ENCODE data around the gene HEPHL1.
"Not testable (repeated sequence)": the region's sequence is repeated elsewhere in the genome, so short reads cannot be mapped to it uniquely, and the experiment has no call there.

HEPHL1 gene

DNA sequence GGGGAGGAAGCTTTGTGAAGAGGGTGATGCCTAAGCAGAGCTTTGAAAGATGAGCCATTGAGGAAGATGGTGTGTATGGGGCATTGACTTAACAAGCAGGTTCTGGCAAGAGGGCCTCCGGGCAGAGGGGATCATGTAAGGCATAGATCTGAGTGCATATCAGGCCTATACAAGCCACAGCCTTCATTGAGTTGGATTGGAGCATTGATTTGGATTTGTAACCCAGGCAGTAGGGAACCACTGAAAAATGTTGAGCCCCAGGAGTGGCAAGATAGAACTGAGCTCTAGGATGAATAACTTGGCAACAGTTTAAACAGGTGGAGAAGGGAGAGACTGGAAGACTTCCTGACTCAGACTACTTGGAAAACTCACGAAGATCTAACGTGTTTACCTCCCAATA, 128.9 kb downstream of the HEPHL1 start:
- DNase-seq (ENCODE audit: low read depth, low spot score): no peak
- H3K4me3 ChIP-seq (ENCODE audit: low read depth, low read length): no peak overlapping the region
- in situ Hi-C loops (cut with HindIII; ENCODE audit: low sequenced_read_pairs): no loop called here
- TF ChIP-seq, protein P1, sequence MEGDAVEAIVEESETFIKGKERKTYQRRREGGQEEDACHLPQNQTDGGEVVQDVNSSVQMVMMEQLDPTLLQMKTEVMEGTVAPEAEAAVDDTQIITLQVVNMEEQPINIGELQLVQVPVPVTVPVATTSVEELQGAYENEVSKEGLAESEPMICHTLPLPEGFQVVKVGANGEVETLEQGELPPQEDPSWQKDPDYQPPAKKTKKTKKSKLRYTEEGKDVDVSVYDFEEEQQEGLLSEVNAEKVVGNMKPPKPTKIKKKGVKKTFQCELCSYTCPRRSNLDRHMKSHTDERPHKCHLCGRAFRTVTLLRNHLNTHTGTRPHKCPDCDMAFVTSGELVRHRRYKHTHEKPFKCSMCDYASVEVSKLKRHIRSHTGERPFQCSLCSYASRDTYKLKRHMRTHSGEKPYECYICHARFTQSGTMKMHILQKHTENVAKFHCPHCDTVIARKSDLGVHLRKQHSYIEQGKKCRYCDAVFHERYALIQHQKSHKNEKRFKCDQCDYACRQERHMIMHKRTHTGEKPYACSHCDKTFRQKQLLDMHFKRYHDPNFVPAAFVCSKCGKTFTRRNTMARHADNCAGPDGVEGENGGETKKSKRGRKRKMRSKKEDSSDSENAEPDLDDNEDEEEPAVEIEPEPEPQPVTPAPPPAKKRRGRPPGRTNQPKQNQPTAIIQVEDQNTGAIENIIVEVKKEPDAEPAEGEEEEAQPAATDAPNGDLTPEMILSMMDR (IDR thresholded peaks at IDR 0.05; ENCODE audit: low read depth, low read length): no peak

DNA sequence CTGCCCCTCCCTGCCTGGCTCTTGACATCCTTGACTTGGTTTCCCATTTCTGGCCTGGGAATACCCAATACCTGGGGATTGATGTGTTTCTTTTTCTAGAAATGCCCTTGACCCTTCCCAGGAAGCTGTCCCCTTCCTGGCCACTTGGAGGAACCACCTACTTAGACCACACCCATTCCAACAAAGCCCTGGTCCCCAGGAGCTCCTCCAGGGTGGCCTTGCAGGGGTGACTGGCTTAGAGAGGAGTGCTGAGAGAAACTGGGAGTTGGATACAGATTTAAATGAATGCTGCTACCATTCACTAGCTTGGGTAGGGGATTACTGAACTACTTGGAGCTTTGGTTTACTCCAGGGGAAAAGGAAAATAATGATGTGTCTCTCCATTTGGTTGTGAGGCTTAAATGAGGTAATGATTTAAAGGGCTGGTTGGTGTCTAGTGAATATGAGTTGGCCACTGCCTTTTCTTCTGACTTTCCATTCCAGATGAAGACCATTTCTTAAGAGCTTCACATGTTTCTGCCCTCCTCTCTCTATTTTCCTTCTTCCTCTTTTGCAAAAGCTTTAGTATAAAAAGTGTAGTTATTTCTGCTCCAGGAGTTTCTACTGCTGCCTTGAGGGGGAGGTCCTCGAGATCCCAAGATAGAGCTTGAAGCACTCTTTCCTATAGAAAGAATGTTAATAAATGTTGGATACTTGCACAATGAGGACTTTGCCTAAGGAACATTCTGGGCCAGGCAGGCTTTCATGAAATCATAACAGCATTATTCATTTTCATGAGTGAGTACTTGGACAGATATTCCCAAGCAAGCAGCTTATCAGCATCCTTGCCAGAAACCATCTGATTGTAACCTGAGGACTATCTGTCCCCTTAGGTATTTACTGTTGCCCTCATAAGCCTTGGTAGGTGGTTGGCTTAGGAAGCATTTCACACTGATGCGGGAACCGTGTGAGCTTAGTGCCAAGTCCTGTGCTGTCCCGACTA, 129.8 kb downstream of the HEPHL1 start:
- DNase-seq (ENCODE audit: low read depth, low spot score): no peak
- in situ Hi-C loops (cut with HindIII; ENCODE audit: low sequenced_read_pairs): no loop called here
- H3K4me3 ChIP-seq (ENCODE audit: low read depth, low read length): no peak overlapping the region
- TF ChIP-seq, protein P1 (IDR thresholded peaks at IDR 0.05; ENCODE audit: low read depth, low read length): no peak

DNA sequence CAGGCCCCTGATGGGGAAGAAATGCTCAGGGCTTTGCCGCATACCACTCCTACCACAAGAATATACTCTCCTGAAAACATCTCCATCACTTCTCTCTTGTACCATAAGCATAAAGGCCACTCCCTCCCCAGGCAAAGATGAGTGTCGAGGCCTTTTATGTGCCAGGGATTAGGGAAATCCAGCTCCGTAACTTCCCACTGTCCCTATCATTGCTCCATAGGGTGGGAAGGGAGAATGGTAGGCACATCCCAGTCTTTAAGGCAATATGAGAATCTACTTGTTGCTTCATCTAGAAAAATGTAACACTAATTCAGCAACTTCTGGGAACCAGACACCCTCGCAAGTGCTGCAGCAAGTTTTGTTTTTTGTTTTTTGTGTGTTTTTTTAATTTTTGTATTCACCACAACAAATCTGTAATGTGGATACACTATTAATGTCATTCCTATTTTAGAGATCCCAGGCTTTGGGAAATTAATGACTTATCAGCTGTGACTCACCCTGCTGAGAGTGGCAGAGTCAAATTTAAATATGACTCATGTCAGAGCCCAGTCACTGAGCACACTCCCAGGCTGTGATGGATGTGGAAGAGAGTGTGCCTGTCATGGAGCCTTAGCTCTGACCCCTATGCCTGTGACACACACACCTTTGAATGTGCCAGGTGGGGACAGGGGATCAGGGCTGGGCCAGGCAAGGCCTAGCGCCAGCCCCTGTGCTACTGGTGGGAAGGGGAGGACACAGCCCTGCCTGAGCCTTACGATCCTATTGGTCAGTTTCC, 130.9 kb downstream of the HEPHL1 start:
- DNase-seq (ENCODE audit: low read depth, low spot score): peak; percentile 83
- in situ Hi-C loops (cut with HindIII; ENCODE audit: low sequenced_read_pairs): no loop called here
- TF ChIP-seq, protein P1 (IDR thresholded peaks at IDR 0.05; ENCODE audit: low read depth, low read length): no peak
- no peak overlapping the region for H3K4me3 ChIP-seq (ENCODE audit: low read depth, low read length)

DNA sequence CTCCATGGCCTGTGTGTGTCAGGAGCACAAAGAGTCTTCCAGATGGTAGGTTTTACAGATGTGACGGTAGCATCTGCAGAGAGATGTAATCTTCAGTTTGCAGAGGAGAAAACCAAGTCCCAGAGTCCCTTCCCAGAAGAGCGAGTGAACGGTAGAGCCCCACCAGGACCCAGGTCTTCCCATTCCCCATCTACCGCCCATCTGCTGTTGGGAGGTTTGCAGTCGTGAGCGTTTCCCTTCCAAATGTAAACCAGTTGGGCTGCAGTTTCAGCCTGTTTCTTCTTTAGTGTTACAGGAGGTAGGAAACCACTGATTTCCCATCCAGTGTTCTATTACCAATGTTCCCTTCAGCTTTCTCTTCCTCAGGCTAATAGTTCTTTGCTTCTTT, 131.5 kb downstream of the HEPHL1 start:
- H3K4me3 ChIP-seq (ENCODE audit: low read depth, low read length): no peak overlapping the region
- TF ChIP-seq, protein P1 (IDR thresholded peaks at IDR 0.05; ENCODE audit: low read depth, low read length): no peak
- in situ Hi-C loops (cut with HindIII; ENCODE audit: low sequenced_read_pairs): no loop called here
- no peak for DNase-seq (ENCODE audit: low read depth, low spot score)

DNA sequence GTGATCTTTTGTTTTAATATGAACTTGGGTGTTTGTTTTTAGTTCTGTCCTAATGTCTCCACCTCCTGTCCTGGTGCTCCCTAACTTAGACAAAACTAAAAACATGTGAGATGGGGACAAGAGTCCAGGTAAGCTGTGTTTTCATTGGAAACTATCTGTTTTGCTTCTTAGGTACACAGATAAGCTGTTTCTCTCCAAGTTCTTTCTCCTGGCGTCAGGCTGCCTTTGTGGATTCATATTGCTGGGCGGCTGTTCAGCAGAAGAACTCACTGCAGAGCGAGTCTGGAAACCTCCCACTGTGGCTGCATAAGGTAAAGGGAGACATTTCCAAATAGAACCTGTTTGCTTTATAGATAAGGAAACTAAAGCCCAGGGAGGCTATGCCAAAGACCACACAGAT, 132.2 kb downstream of the HEPHL1 start:
- DNase-seq (ENCODE audit: low read depth, low spot score): no peak
- in situ Hi-C loops (cut with HindIII; ENCODE audit: low sequenced_read_pairs): no loop called here
- TF ChIP-seq, protein P1 (IDR thresholded peaks at IDR 0.05; ENCODE audit: low read depth, low read length): no peak
- H3K4me3 ChIP-seq (ENCODE audit: low read depth, low read length): no peak overlapping the region

DNA sequence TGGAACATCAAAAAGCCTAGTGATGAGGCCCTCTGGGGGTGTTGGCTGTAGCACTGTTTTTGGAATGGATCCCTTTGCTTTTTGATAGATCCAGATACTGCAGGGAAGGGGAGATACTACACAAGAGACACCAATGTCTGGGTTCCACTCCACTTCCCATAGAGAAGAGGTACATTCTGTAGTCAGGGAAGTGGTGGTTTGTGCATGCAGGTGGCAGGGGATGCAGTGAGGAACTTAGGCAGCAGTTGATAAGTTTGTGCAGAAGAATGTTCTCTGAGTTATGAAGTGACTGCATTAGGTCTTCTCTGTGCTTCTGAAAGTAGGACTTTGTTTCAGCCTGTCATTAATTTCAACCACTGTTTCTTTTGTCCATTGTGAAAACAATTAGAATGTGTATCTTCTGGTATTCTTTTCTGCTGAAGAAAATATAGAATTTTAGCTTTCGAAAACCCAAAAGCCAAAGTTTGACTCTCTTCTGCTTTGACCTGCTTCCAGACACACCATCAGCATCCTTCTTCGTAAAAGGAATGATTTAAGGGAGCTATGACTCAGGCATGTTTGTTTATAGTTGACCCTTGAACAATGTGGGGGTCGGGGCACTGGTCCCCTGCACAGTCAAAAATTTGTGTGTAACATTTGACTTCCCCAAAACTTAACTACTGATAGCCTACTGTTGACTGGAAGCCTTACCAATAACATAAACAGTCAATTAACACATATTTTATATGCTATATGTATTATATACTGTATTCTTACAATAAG, 133.1 kb downstream of the HEPHL1 start:
- in situ Hi-C loops (cut with HindIII; ENCODE audit: low sequenced_read_pairs): no loop called here
- TF ChIP-seq, protein P1 (IDR thresholded peaks at IDR 0.05; ENCODE audit: low read depth, low read length): no peak
- H3K4me3 ChIP-seq (ENCODE audit: low read depth, low read length): no peak overlapping the region
- DNase-seq (ENCODE audit: low read depth, low spot score): no peak

DNA sequence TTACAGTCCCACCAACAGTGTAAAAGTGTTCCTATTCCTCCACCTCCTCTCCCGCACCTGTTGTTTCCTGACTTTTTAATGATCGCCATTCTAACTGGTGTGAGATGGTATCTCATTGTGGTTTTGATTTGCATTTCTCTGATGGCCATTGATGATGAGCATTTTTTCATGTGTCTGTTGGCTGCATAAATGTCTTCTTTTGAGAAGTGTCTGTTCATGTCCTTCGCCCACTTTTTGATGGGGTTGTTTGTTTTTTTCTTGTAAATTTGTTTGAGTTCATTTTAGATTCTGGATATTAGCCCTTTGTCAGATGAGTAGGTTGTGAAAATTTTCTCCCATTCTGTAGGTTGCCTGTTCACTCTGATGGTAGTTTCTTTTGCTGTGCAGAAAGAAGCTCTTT, 136.2 kb downstream of the HEPHL1 start:
- H3K4me3 ChIP-seq (ENCODE audit: low read depth, low read length); DNase-seq (ENCODE audit: low read depth, low spot score); in situ Hi-C loops (cut with HindIII; ENCODE audit: low sequenced_read_pairs): not testable (repeated sequence)

Measured in astrocyte of the spinal cord (primary cell).